Femur (tissue), 1 donor: ENCODE results near the gene TBCE.
"Not testable (repeated sequence)": the region's sequence is repeated elsewhere in the genome, so short reads cannot be mapped to it uniquely, and the experiment has no call there.

Source experiments
- DNase-seq: peaks from one replicate; pipeline ENCODE4 v3.0.0-alpha.2; 2017

TBCE gene

DNA sequence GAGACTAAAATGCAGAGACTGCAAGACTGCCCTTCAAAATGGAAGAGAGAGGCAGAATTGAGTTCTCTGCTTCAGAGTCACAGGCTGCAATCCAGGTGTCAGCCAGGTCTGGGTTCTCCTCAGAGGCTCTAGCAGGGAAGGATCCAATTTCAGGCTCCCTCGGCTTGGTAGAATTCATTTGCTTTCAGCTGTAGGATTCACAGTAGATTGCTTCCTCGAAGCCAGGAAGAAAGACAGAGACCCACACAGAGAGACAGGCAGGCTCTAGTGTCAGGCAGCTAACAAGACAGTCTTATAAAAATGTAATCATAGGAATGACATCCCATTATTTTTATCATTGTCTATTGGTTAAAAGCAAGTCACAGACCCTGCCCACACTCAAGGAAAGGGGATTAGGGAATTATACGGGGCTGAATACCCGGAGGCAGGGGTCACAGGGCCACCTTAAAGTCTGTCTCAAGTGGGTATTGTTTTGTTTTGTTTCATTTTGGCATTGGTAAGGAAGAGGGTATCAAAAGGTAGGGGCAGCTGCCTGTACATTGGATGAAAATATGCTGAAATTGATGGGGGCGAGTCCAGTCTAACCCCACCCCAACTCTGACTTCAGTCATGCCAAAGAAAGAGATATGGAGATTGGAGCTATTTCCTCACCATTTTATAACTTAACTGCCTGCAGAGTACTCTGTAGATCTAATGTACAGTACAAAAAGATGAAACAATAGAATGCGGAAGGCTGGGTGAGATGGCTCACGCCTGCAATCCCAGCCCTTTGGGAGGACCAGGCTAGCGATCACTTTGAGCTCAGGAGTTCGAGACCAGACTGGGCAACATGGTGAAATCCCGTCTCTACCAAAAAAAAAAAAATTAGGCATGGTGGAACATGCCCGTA lies 9.5 kb upstream of the TBCE start:
- DNase-seq, result no peak

DNA sequence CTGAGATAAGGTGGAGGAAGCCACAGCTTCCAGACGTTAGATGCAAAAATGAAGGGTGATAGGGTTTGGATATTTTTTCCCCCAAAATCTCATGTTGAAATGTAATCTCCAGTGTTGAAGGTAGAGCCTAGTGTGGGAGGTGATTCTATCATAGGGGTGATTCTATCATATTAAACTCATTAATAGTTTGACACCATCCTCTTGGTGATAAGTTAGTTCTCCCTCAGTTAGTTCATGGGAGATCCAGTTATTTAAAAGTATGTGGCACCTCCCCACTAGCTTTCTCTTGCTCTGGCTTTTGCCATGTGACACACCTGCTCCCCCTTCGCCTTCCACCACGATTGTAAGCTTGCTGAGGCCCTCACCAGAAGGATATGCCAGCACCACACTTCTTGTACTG lies 8.3 kb upstream of the TBCE start:
- no peak for DNase-seq

DNA sequence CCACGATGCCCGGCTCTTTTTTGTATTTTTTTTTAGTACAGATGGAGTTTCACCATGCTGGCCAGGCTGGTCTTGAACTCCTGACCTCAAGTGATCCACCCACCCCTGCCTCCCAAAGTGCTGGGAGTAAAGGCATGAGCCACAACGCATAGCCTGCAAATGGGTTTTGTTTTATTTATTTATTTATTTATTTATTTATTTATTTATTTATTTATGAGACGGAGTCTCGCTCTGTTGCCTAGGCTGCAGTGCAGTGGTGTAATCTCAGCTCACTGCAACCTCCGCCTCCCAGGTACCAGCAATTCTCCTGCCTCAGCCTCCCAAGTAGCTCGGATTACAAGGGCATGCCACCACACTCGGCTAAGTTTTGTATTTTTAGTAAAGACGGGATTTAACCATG lies 3.0 kb upstream of the TBCE start:
- not testable (repeated sequence) for DNase-seq

DNA sequence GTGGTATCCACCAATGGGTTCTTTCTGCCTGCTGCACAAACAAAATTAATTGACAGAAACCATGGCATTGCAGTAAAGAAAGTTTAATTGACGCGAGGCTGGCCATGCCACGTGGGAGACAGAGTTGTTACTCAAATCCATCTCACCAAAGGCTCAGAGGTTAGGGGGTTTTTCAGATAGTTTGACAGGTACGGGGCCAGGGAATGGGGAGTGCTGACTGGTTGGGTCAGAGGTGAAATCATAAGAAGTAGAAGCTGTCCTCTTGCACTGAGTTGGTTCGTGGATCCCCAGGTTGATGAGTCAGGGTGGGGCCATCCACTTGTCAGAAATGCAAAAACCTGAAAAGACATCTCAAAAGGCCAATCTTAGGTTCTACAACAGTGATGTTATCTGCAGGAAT lies 941 bp upstream of the TBCE start:
- no peak for DNase-seq

DNA sequence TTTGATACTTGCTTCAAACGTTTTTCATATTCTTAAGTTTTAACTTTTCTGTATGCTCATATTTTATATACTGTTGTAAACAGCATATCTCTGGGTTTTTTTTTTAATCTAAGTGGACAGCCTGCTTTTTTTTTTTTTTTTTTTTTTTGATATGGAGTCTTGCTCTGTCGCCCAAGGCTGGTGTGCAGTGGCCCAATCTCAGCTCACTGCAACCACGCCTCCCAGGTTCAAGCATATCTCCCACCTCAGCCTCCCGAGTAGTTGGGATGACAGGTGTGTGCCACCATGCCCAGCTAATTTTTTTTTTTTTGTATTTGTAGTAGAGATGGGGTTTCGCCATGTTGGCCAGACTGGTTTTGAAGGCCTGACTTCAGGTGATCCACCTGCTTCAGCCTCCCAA lies 1.2 kb downstream of the TBCE start:
- no peak for DNase-seq

DNA sequence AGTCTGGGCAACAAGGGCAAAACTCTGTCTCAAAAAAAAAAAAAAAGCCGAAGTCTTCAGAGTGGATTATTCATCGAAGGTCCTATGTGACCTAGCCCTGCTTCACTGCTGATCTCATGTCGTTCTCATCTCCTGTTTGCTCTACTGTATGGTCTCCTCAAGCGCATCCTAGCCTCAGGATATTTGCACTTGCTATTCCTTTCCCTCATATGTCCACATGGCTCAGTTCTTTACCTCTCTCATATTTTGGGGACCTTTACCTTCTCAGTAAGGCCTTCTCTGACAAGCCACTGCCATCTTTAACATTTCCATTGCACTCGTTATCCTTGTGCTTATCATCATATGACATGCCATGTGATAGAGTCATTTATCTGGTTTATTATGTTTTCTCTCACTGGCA lies 2.6 kb downstream of the TBCE start:
- DNase-seq, result no peak

DNA sequence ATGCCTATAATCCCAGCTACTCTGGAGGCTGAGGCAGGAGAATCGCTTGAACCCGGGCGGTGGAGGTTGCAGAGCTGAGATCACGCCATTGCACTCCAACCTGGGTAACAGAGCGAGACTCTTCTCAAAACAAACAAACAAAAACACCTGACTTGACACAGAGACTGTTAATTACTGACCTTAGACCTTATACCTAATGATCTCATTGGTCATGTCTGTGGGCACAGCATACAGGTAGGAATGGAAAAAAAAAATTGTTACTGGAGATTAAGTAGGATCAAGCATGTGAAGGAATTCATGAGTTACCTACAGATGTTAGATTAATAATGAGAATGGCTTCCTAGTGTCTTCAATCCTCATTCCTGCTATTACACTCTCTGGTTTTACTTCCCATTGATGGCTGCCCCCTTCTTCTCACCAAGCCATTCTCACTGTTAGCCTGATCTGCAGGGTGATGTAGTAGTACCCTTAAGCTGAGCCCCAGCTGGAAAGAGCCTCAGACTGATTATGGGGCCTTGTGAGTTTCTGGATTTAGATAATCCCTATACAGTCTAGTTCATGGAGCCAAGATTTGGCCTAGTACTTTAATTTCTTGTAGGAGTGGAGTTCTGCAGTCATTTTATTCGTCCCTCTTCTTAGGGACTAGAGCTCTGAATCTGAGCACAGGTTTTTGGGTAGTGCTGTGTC lies 8.8 kb downstream of the TBCE start:
- no peak for DNase-seq

DNA sequence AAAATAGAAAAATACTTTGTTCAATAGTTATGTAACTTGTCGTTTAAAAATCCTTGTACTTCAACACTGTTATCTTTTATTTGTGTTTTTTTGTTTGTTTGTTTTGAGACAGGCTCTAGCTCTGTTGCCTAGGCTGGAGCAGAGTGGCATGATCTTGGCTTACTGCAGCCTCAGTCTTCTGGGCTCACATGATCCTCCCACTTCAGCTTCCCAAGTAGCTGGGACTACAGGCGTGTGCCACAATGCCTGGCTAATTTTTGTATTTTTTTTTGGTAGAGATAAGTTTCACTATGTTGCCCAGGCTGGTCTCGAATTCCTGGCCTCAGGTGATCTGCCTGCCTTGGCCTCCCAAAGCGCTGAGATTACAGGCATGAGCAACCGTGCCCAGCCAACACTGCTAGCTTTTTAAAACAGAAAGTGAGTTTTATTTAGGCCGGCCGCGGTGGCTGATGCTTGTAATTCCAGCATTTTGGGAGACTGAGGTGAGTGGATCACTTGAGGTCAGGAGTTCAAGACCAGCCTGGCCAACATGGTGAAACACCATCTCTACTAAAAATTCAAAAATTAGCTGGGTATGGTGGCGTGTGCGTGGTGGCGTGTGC lies 11.0 kb downstream of the TBCE start:
- DNase-seq, result not testable (repeated sequence)

DNA sequence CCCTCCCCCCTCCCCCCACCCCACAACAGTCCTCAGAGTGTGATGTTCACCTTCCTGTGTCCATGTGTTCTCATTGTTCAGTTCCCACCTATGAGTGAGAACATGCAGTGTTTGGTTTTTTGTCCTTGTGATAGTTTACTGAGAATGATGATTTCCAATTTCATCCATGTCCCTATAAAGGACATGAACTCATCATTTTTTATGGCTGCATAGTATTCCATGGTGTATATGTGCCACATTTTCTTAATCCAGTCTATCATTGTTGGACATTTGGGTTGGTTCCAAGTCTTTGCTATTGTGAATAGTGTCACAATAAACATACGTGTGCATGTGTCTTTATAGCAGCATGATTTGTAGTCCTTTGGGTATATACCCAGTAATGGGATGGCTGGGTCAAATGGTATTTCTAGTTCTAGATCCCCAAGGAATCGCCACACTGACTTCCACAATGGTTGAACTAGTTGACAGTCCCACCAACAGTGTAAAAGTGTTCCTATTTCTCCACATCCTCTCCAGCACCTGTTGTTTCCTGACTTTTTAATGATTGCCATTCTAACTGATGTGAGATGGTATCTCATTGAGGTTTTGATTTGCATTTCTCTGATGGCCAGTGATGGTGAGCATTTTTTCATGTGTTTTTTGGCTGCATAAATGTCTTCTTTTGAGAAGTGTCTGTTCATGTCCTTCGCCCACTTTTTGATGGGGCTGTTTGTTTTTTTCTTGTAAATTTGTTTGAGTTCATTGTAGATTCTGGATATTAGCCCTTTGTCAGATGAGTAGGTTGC lies 14.9 kb downstream of the TBCE start:
- DNase-seq, result not testable (repeated sequence)

DNA sequence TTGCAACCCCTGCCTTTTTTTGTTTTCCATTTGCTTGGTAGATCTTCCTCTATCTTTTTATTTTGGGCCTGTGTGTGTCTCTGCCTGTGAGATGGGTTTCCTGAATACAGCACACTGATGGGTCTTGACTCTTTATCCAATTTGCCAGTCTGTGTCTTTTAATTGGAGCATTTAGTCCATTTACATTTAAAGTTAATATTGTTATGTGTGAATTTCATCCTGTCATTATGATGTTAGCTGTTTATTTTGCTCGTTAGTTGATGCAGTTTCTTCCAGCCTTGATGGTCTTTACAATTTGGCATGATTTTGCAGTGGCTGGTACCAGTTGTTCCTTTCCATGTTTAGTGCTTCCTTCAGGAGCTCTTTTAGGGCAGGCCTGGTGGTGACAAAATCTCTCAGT lies 18.4 kb downstream of the TBCE start:
- DNase-seq, result not testable (repeated sequence)

DNA sequence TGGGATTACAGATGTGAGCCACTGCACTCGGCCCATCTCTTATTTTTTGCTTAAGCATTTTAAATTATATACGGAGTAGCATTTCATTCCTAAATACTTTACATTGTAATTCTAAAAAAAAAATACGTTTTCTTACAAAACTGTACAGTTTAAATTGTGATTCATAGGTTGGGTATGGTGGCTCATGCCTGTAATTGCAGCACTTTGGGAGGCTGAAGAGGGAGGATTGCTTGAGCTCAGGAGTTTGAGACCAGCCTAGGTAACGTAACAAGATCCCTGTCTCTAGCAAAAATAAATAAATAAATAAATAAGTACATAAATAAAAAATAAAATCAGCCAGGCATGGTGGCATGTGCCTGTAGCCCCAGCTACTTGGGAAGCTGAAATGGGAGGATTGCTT lies 24.6 kb downstream of the TBCE start:
- DNase-seq, result no peak

DNA sequence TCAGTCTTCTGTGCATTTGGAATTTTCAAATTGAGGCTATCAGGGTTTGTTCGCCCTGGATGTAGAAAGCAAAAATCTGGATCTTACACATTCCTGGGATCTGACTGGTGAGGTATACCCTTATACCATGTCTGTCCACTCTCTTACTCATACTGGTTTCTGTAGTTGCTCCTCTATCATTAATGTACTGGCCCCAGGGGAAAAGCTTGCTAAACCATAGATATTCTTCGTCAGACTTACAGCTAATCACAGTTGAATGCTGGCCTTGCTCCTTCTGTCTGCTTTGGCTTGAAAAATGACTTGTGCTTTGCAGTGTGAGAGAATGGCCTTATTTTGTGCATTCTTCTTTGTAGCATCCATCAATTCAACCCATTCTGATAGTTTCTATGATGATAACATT lies 30.5 kb downstream of the TBCE start:
- DNase-seq, result no peak

DNA sequence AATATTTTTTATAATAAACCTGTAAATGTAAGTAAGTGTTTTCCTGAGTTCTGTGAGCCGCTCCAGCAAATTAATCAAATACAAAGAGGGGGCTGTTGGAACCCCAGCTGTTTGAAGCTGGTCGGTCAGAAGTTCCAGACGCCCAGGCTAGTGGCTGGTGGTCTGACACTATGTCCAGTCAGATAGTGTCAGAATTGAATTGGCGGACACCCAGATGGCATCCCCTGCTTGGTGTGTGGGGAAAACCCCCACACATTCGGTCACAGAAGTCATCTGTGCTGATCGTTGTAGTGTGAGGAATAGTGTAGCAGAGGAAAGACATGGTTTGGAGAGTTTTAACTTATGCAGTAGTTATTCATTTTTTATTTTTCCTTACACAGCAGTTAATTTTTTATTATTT lies 32.4 kb downstream of the TBCE start:
- DNase-seq, result no peak

DNA sequence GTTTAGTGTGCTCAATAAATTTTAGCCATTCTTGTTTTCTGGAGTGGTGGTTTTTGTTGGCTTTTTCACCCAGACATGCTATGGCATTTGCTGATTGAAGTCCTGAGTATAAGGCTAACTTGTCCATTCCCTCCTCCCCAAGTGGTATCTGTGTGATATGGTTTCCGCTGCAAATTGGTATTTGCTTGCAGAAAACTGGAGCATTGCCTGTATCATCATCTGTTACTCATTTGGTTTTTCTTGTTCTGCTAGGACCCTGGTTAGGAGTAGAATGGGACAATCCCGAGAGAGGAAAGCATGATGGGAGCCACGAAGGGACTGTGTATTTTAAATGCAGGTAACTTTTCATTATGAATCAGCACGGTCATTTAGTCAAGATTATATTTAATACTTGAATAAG lies 34.0 kb downstream of the TBCE start:
- no peak for DNase-seq

DNA sequence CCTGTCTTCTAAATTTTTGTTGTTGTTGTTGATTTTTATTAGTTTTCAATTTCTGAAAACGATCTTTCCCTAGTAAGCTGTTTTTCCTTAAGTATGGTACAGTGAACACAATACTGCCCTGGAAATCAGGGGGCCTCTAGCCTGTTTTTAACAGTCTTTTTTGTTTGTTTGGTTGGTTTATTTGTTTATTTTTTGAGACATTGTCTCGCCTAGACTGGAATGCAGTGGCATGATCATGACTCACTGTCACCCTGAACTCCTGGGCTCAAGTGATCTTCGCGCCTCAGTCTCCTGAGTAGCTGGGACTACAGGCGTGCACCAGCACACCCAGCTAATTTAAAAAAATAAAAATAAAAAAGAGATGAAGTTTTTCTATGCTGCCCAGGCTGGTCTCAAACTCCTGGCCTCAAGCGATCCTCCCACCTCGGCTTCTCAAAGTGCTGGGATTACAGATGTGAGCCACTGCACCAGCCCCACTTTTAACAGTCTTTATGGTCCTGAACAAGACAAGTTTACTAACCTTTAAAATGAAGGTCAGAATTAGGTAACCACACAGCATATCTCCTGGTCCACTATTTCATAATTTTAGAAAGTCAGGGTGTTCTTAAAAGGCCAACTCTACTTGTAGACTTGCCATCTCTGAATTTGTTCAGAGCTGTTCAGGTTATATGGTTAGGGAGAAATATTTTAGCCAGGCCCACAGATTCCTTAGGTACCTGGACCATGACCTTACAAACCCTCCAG lies 35.4 kb downstream of the TBCE start:
- DNase-seq, result no peak

DNA sequence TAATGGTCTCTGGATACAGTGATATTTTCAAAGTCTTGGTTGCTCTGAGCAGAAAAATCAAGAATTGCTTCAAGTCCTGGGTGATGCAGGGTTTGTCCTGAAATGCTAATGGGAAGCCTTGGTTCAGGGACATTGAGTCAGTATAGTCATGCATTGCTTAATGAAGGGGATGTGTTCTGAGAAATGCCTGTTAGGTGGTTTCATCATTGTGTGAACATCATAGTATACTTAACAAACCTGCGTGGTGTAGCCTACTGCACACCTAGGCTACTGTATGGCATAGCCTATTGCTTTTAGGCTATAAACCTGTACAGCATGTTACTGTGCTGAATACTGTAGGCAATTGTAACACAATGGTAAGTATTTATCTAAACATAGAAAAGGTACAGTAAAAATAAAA lies 36.4 kb downstream of the TBCE start:
- no peak for DNase-seq

DNA sequence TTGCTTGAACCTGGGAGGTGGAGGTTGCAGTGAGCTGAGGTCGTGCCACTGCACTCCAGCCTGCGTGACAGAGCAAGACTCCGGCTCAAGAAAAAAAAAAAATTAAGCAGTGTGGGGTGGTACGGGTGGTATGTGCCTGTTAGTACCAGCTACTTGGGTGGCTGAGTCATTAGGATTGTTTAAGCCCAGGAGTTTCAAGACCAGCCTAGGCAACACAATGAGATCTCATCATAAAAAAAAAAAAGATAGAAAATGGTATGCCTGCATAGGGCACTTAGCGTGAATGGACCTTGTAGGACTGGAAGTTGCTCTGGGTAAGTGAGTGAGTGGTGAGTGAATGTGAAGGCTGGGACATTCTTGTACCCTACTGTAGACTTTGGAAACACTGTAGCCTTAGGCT lies 37.0 kb downstream of the TBCE start:
- no peak for DNase-seq

DNA sequence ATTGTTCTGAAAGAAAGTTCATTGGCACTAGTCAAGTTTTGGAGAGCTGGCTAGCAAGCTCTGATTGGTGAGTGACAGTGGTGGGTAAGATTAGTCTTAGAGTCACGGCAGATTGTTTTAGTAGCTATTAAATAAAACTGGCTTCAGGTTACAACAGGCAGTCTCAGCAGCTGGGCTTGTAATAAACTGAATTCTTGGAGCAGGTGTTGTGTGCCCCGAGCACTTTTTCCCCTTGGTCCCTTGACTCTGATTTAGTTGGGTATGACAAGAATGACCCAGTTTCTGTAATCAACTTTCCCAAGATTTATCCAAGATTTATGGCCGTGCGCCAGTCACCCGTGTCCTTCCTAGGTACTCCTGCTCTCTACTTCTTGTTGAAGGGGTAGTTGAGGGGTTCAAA lies 40.2 kb downstream of the TBCE start:
- DNase-seq, result no peak

DNA sequence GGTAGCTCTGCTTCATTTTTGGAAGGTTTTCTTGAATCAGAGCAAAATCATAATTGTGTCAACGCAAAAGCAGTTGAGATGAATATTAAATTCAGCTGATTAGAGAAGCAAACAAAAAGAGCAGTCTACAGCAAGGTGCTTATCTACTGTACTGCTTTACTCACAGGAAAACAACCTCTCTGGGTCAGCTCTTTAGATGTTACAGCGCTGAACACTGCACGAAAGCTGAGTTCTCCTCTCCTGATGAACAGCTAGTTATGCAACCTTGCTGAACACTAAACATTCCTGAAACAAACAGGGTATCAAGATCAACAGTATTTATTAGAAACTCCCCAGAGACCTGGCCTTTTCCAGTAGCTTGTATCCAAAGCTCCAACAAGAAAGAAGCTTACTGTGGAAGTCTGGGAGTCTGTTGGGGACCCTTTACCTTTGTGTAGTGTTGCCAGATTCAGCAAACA lies 41.3 kb downstream of the TBCE start:
- no peak for DNase-seq

DNA sequence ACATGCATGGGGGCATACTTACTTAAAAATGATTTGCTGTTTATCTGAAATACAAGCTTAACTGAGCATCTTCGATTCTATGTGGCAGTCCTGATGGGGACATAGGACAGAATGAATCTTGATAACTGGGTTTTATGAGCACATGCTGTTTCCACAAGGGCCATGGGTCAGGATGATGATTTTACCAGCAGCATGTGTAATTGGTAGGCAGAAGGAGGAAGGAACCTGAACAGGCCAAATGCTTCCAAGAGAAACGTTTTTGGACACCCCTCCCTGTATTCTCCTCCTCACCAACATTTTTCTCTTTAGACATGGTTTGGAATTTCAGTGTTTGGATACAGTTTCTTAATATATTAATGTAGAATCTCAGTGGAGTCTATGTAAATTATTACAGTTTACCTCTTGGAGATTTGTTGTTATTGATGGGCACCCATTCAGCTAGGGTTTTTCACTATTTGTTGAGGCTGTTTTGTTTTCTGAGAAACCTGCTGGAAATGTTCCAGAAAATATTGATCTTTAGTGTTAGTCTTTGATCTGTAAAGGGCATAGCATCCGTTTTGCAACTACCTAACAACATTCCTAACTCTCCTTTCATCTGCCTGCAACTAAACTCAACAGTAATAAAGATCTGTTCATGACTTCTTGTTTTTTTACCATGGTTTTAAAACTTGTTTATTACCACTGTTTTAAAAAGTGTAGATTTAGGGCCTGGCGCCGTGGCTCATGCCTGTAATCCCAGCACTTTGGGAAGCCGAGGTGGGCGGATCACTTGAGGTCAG lies 42.0 kb downstream of the TBCE start:
- no peak for DNase-seq

DNA sequence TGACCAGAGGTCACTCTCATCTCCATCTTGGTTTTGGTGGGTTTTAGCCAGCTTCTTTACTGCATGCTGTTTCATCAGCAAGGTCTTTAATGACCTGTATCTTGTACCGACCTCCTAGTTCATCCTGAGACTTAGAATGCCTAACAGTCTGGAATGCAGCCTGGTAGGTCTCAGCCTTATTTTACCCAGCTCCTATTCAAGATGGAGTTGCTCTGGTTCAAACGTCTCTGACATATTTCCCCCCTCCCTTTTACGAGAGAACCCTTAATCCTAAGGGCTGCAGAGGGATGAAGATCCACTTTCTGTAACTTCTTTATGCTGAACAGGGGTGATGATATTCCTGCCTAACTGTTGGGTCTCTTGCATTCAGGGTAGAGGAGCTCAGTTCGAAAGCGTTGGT lies 43.2 kb downstream of the TBCE start:
- DNase-seq, result no peak
